GM23338 (cell line): ENCODE measurements around the gene TYROBP. TPM values are rescaled to one million over a fixed set of nuclear protein-coding genes. Genes with fewer than 3 reads are reported as not detected.
"Not testable (repeated sequence)": the region's sequence is repeated elsewhere in the genome, so short reads cannot be mapped to it uniquely, and the experiment has no call there.

Experiments
- ATAC-seq: fragments of 200-7000 bp; cut with Tn5 transposase; 3 replicates; pipeline ENCODE4 v1.9.1; 2020
- DNase-seq: peaks from one replicate; pipeline ENCODE4 v3.0.0-alpha.2; 2015; ENCODE audit warnings: low spot score
- H2AFZ ChIP-seq: fragments of 200-600 bp; sonication (generic); 2 replicates; pipeline ENCODE4 v1.8.0; 2016; ENCODE audit warnings: antibody characterized with exemption, mild to moderate bottlenecking, moderate library complexity
- H3F3A ChIP-seq: fragments of 200-600 bp; sonication (generic); replicated peaks from 2 replicates; pipeline ENCODE4 v1.8.0; 2017; ENCODE audit warnings: antibody characterized with exemption, mixed run types, low read depth
- H3K27ac ChIP-seq: fragments of 200-600 bp; sonication (generic); 2 replicates; pipeline ENCODE4 v1.6.1; 2016; ENCODE audit warnings: low read depth
- H3K27me3 ChIP-seq: fragments of 200-600 bp; sonication (generic); 2 replicates; pipeline ENCODE4 v1.8.0; 2016; ENCODE audit warnings: mild to moderate bottlenecking, mixed run types, moderate library complexity; ENCODE audit not compliant: insufficient read depth
- H3K36me3 ChIP-seq: fragments of 200-600 bp; sonication (generic); 2 replicates; pipeline ENCODE4 v1.8.0; 2016; ENCODE audit warnings: mild to moderate bottlenecking; ENCODE audit not compliant: insufficient read depth
- H3K4me1 ChIP-seq: fragments of 200-600 bp; sonication (generic); 2 replicates; pipeline ENCODE4 v1.8.0; 2016; ENCODE audit warnings: mild to moderate bottlenecking, moderate library complexity; ENCODE audit not compliant: insufficient read depth
- H3K4me2 ChIP-seq: fragments of 200-600 bp; sonication (generic); 2 replicates; pipeline ENCODE4 v1.7.1; 2017; ENCODE audit warnings: mixed run types
- H3K4me3 ChIP-seq: fragments of 200-600 bp; sonication (generic); 2 replicates; pipeline ENCODE4 v1.6.1; 2016; ENCODE audit warnings: mixed run types
- H3K79me2 ChIP-seq: fragments of 200-600 bp; sonication (generic); replicated peaks from 2 replicates; pipeline ENCODE4 v1.8.0; 2017; ENCODE audit warnings: mild to moderate bottlenecking; ENCODE audit not compliant: insufficient read depth
- H3K9me2 ChIP-seq: fragments of 200-600 bp; sonication (generic); 2 replicates; pipeline ENCODE4 v1.8.0; 2017; ENCODE audit not compliant: insufficient read depth
- H4K20me1 ChIP-seq: fragments of 200-600 bp; sonication (generic); replicated peaks from 2 replicates; pipeline ENCODE4 v1.8.0; 2017; ENCODE audit warnings: mild to moderate bottlenecking; ENCODE audit not compliant: insufficient read depth
- H3K27ac Mint-ChIP-seq: 2 replicates; pipeline ENCODE4 v1.8.0; 2020; ENCODE audit warnings: inconsistent platforms, mild to moderate bottlenecking, moderate library complexity, mixed read lengths
- H3K27me3 Mint-ChIP-seq: 3 replicates; pipeline ENCODE4 v1.8.0; 2022; ENCODE audit warnings: low read depth, mild to moderate bottlenecking, moderate library complexity, mixed read lengths, inconsistent platforms; ENCODE audit not compliant: insufficient read depth, poor library complexity
- H3K36me3 Mint-ChIP-seq: 3 replicates; pipeline ENCODE4 v1.8.0; 2021; ENCODE audit warnings: low read depth, mild to moderate bottlenecking, inconsistent platforms, moderate library complexity, mixed read lengths
- H3K4me1 Mint-ChIP-seq: 3 replicates; pipeline ENCODE4 v1.8.0; 2020; ENCODE audit warnings: mild to moderate bottlenecking, inconsistent platforms, mixed read lengths
- H3K4me3 Mint-ChIP-seq: 3 replicates; pipeline ENCODE4 v1.8.0; 2021; ENCODE audit warnings: moderate library complexity, mild to moderate bottlenecking, inconsistent platforms, mixed read lengths
- H3K9me3 Mint-ChIP-seq: 3 replicates; pipeline ENCODE4 v1.8.0; 2020; ENCODE audit warnings: moderate library complexity, mild to moderate bottlenecking, inconsistent platforms, mixed read lengths
- JUNB ChIP-seq: IDR thresholded peaks from one replicate; pipeline ENCODE4 v1.6.1; 2016; ENCODE audit warnings: antibody characterized with exemption; ENCODE audit not compliant: unreplicated experiment
- REST ChIP-seq: IDR thresholded peaks from one replicate; pipeline ENCODE4 v1.6.1; 2018; ENCODE audit warnings: antibody characterized with exemption; ENCODE audit not compliant: unreplicated experiment
- STAT1 ChIP-seq: IDR thresholded peaks from one replicate; pipeline ENCODE4 v1.6.1; 2016; ENCODE audit warnings: antibody characterized with exemption; ENCODE audit not compliant: unreplicated experiment
- ZNF114 ChIP-seq: fragments of 250-450 bp; sonication (Bioruptor Pico); IDR thresholded peaks from 2 replicates; pipeline ENCODE4 v1.5.0; 2020; ENCODE audit warnings: mild to moderate bottlenecking, moderate library complexity
- polyA plus RNA-seq: library from polyadenylated mRNA; unstranded; fragments of >200 nt; fragmentation: Nextera tagmentation; extraction: Ambion mirVana; gene quantifications from 2 replicates; pipeline ENCODE4 v1.2.1, GENCODE V29; 2016
- total RNA-seq: library from RNA; depleted of rRNA; stranded (reverse); fragments of >200 nt; shearing (Covaris generic); gene quantifications from 2 replicates; pipeline ENCODE4 v1.2.3, GENCODE V29; 2014
- TF ChIP-seq, protein P1 (sequence below), 2 experiments: fragments of 200-600 bp in 1 of 2; sonication (generic) in 1 of 2; conservative IDR thresholded peaks; 2 replicates each; pipeline versions ENCODE4 v1.5.1 to v1.6.1; 2016 to 2017; ENCODE audit warnings: antibody characterized with exemption in 2 of 2, low read depth in 2 of 2, mild to moderate bottlenecking in 2 of 2, moderate library complexity in 1 of 2

TYROBP gene
- total and polyA plus RNA-seq, 2 experiments from 2014 or later: not detected

DNA sequence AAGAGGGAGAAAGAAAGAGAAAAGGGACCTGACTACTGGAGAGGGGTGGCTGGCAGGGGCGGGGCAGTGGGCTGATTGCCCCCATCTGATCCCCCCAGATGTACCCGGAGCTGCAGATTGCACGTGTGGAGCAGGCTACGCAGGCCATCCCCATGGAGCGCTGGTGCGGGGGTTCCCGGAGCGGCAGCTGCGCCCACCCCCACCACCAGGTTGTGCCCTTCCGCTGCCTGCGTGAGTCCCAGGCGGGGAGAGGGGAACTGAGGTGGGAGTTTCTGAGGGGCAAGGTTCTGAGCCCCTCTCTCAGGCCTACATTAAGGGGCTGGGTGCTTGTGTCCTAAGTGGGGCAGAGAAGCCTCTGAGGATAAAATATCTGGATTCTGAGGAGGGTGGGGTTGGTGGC, 37.3 kb downstream of the TYROBP start:
- no peaks in the 10 kb centered on the region for H3K79me2 ChIP-seq
- H3K4me1 ChIP-seq: peaks cover 12% of the 10 kb centered on the region
- no peaks in the 10 kb centered on the region; the same call in 2 of the 3 replicates for H3K9me3 Mint-ChIP-seq
- peak overlapping the region; percentile 10; the same call in 1 of the 2 replicates for H3K27ac ChIP-seq
- no peaks in the 10 kb centered on the region for H3K36me3 ChIP-seq
- no peaks in the 10 kb centered on the region; the same call in 2 of the 3 replicates for H3K36me3 Mint-ChIP-seq
- ATAC-seq: peak; percentile 27
- peaks cover 23% of the 10 kb centered on the region for H3K4me1 Mint-ChIP-seq
- peak overlapping the region; percentile 86 for H3K4me3 Mint-ChIP-seq
- H3K4me3 ChIP-seq: peak overlapping the region; percentile 84
- H4K20me1 ChIP-seq: no peaks in the 10 kb centered on the region
- TF ChIP-seq ZNF114 (no peak), STAT1 (no peak)
- TF ChIP-seq, protein P1, sequence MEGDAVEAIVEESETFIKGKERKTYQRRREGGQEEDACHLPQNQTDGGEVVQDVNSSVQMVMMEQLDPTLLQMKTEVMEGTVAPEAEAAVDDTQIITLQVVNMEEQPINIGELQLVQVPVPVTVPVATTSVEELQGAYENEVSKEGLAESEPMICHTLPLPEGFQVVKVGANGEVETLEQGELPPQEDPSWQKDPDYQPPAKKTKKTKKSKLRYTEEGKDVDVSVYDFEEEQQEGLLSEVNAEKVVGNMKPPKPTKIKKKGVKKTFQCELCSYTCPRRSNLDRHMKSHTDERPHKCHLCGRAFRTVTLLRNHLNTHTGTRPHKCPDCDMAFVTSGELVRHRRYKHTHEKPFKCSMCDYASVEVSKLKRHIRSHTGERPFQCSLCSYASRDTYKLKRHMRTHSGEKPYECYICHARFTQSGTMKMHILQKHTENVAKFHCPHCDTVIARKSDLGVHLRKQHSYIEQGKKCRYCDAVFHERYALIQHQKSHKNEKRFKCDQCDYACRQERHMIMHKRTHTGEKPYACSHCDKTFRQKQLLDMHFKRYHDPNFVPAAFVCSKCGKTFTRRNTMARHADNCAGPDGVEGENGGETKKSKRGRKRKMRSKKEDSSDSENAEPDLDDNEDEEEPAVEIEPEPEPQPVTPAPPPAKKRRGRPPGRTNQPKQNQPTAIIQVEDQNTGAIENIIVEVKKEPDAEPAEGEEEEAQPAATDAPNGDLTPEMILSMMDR (conservative IDR thresholded peaks at IDR 0.05; ENCODE audit: low read depth in 2 of 2): peak; percentile 49 to 61
- H3K27me3 ChIP-seq: peaks cover 16% of the 10 kb centered on the region
- H3K27me3 Mint-ChIP-seq: peaks cover 29% of the 10 kb centered on the region
- peak; percentile 67 for DNase-seq
- H3K27ac Mint-ChIP-seq: peak overlapping the region; percentile 94; the same call in 1 of the 2 replicates
- H3K9me2 ChIP-seq: no peaks in the 10 kb centered on the region
- H3K4me2 ChIP-seq: peak overlapping the region; percentile 51
- peaks cover 15% of the 10 kb centered on the region; the same call in 1 of the 2 replicates for H3F3A ChIP-seq
- H2AFZ ChIP-seq: no peak overlapping the region

DNA sequence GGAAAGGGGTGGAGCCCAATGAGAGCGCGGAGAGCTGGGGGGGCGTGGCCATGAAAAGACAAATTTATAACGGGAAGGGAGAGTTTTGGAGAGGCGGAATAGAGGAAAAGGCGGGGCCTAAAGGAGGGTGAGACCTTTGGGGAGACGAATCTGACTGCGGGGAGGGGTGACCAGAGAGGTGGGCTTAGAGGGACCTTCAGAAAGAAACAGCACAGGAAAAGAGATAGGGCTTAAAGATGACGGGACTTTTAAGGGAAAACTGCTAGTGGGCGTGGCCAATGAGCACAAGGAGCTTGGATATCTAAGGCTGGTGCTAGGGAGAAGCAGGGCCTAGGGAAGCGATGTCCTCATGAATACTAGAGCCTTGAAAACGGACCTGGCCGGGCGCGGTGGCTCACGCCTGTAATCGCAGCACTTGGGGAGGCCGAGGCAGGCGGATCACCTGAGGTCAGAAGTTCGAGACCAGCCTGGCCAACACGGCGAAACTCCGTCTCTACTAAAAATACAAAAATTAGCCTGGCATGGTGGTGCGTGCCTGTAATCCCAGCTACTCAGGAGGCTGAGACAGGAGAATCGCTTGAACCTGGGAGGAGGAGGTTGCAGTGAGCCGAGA, 37.9 kb downstream of the TYROBP start:
- Histone ChIP-seq H3K27ac (peak overlapping the region; percentile 10; the same call in 1 of the 2 replicates), H3K27me3 (peaks cover 16% of the 10 kb centered on the region), H3K4me3 (peak overlapping the region; percentile 84), H3K4me1 (peaks cover 12% of the 10 kb centered on the region), H3K4me2 (peak overlapping the region; percentile 98), H3F3A (peaks cover 15% of the 10 kb centered on the region; the same call in 1 of the 2 replicates)
- peak; percentile 34 for ATAC-seq
- not testable (repeated sequence) for H4K20me1 ChIP-seq, H3K36me3 ChIP-seq, H3K36me3 Mint-ChIP-seq, H3K9me2 ChIP-seq, H3K79me2 ChIP-seq, H2AFZ ChIP-seq, H3K9me3 Mint-ChIP-seq
- peak overlapping the region; percentile 86 for H3K4me3 Mint-ChIP-seq
- peak; percentile 98 for DNase-seq
- H3K27ac Mint-ChIP-seq: peak overlapping the region; percentile 94
- H3K4me1 Mint-ChIP-seq: peaks cover 23% of the 10 kb centered on the region
- peaks cover 29% of the 10 kb centered on the region for H3K27me3 Mint-ChIP-seq

- H4K20me1 ChIP-seq: no peaks in the 10 kb centered on the region
- Mint-ChIP-seq H3K36me3 (no peaks in the 10 kb centered on the region; the same call in 2 of the 3 replicates), H3K9me3 (no peaks in the 10 kb centered on the region; the same call in 1 of the 3 replicates), H3K4me1 (peaks cover 25% of the 10 kb centered on the region), H3K27me3 (peaks cover 31% of the 10 kb centered on the region), H3K27ac (peak overlapping the region; percentile 94), H3K4me3 (peak overlapping the region; percentile 86)
- peaks cover 12% of the 10 kb centered on the region for H3K4me1 ChIP-seq
- H3K27ac ChIP-seq: no peak overlapping the region
- no peak overlapping the region; the same call in 1 of the 2 replicates for H2AFZ ChIP-seq
- H3K27me3 ChIP-seq: peaks cover 16% of the 10 kb centered on the region
- H3K4me2 ChIP-seq: peak overlapping the region; percentile 98
- DNase-seq: peak; percentile 99
- peak overlapping the region; percentile 84 for H3K4me3 ChIP-seq
- no peaks in the 10 kb centered on the region for H3K79me2 ChIP-seq
- no peaks in the 10 kb centered on the region for H3K36me3 ChIP-seq
- H3K9me2 ChIP-seq: no peaks in the 10 kb centered on the region
- peaks cover 15% of the 10 kb centered on the region; the same call in 1 of the 2 replicates for H3F3A ChIP-seq
- peak; percentile 73 for ATAC-seq
- TF ChIP-seq ZNF114 (no peak), STAT1 (no peak), REST (no peak), JUNB (no peak)
- TF ChIP-seq, protein P1 (conservative IDR thresholded peaks at IDR 0.05; ENCODE audit: low read depth in 2 of 2): no peak
These were observed 38.6 kb downstream of the TYROBP start for GRCh38 chr19:35869327-35870123.
